PFSK-1 (cell line): Measurements from ENCODE around the gene INPP5A.

Experiments
- FOXP2 ChIP-seq: optimal IDR thresholded peaks from 2 replicates; pipeline ENCODE3; 2011; ENCODE audit warnings: borderline replicate concordance, control low read depth, inconsistent platforms; ENCODE audit not compliant: insufficient read depth; ENCODE audit errors: extremely low read length, extremely low read depth
- POLR2AphosphoS5 ChIP-seq: IDR thresholded peaks from 2 replicates; pipeline ENCODE4 v1.6.1; 2012; ENCODE audit warnings: low read depth, mild to moderate bottlenecking, control low read depth, low read length, moderate library complexity
- SIN3A ChIP-seq: IDR thresholded peaks from 2 replicates; pipeline ENCODE4 v1.6.1; 2012; ENCODE audit warnings: mild to moderate bottlenecking, low read length, moderate library complexity, borderline replicate concordance; ENCODE audit not compliant: insufficient read depth
- TAF1 ChIP-seq: IDR thresholded peaks from 2 replicates; pipeline ENCODE4 v1.6.1; 2012; ENCODE audit warnings: low read length, control low read depth, borderline replicate concordance; ENCODE audit not compliant: insufficient read depth

GRCh38 chr10:132698211-132698751, 160.7 kb downstream of the INPP5A start:
- TF ChIP-seq TAF1 (no peak), POLR2AphosphoS5 (no peak), SIN3A (no peak), FOXP2 (no peak)
